GM18505 (cell line): ENCODE data around the gene GABBR2.

Experiments
- ATAC-seq: cut with Tn5 transposase; IDR thresholded peaks from one replicate; pipeline ENCODE4 v1.9.1; 2021; ENCODE audit not compliant: unreplicated experiment
- POLR2A ChIP-seq: IDR thresholded peaks from 4 replicates; pipeline ENCODE4 v1.6.1; 2011; ENCODE audit warnings: borderline replicate concordance; ENCODE audit not compliant: insufficient read depth, insufficient read length; ENCODE audit errors: extremely low read depth

GABBR2 gene

GRCh38 chr9:98614941-98615340 lies 93.8 kb downstream of the GABBR2 start:
- no peak for ATAC-seq
- no peak for TF ChIP-seq POLR2A

- no peak for ATAC-seq
- TF ChIP-seq POLR2A: no peak
Observed at GRCh38 chr9:98612061-98612752, 96.5 kb downstream of the GABBR2 start.

GRCh38 chr9:98611319-98611718 lies 97.4 kb downstream of the GABBR2 start:
- no peak for TF ChIP-seq POLR2A
- ATAC-seq: no peak

- no peak for TF ChIP-seq POLR2A
- no peak for ATAC-seq
Observed at GRCh38 chr9:98610711-98611110, 98.0 kb downstream of the GABBR2 start.

- no peak for ATAC-seq
- no peak for TF ChIP-seq POLR2A
Observed at GRCh38 chr9:98610211-98610610, 98.5 kb downstream of the GABBR2 start.

- ATAC-seq: no peak
- no peak for TF ChIP-seq POLR2A
Observed at GRCh38 chr9:98609646-98610045, 99.1 kb downstream of the GABBR2 start.

- ATAC-seq: no peak
- no peak for TF ChIP-seq POLR2A
Observed at GRCh38 chr9:98607787-98608186, 100.9 kb downstream of the GABBR2 start.

- TF ChIP-seq POLR2A: no peak
Observed at GRCh38 chr9:98607152-98607551, 101.6 kb downstream of the GABBR2 start.

GRCh38 chr9:98606730-98607129 lies 102.0 kb downstream of the GABBR2 start:
- no peak for TF ChIP-seq POLR2A
- ATAC-seq: no peak

More at GRCh38 chr9:98607152-98607551, 101.6 kb downstream of the GABBR2 start:
- ATAC-seq: no peak

- ATAC-seq: no peak
- TF ChIP-seq POLR2A: no peak
Observed at GRCh38 chr9:98605116-98605515, 103.6 kb downstream of the GABBR2 start.

GRCh38 chr9:98603821-98604383 lies 104.8 kb downstream of the GABBR2 start:
- no peak for ATAC-seq
- TF ChIP-seq POLR2A: no peak

GRCh38 chr9:98602839-98603500 lies 105.8 kb downstream of the GABBR2 start:
- no peak for ATAC-seq
- no peak for TF ChIP-seq POLR2A

GRCh38 chr9:98600631-98601030 lies 108.1 kb downstream of the GABBR2 start:
- no peak for TF ChIP-seq POLR2A
- no peak for ATAC-seq

- no peak for ATAC-seq
- TF ChIP-seq POLR2A: no peak
Observed at GRCh38 chr9:98599566-98600216, 109.0 kb downstream of the GABBR2 start.

GRCh38 chr9:98598861-98599260 lies 109.9 kb downstream of the GABBR2 start:
- no peak for TF ChIP-seq POLR2A
- ATAC-seq: no peak
